GM20431 (cell line): ENCODE data around the gene PANK4.

Experiments used
- in situ Hi-C: fragments of 300-500 bp; cut with MseI, MboI; formaldehyde crosslinking; loops from one replicate; pipeline ENCODE4 v1.15.0; 2020; ENCODE audit warnings: low sequenced_read_pairs; ENCODE audit not compliant: unreplicated experiment

The PANK4 gene

GRCh38 chr1:2518528-2518927 is 7.9 kb downstream of the PANK4 start:
- in situ Hi-C loops, result no loop called here

GRCh38 chr1:2517966-2518365 is 8.4 kb downstream of the PANK4 start:
- in situ Hi-C loops, result no loop called here

- in situ Hi-C loops, result no loop called here
These were observed 9.4 kb downstream of the PANK4 start for GRCh38 chr1:2516946-2517345.

GRCh38 chr1:2516124-2516523 is 10.3 kb downstream of the PANK4 start:
- in situ Hi-C loops, result no loop called here

- in situ Hi-C loops, result no loop called here
These were observed 10.7 kb downstream of the PANK4 start for GRCh38 chr1:2515763-2516080.

- in situ Hi-C loops, result no loop called here
These were observed 11.3 kb downstream of the PANK4 start for GRCh38 chr1:2514863-2515762.

- in situ Hi-C loops, result no loop called here
These were observed 12.3 kb downstream of the PANK4 start for GRCh38 chr1:2513939-2514652.

GRCh38 chr1:2512862-2513421 is 13.5 kb downstream of the PANK4 start:
- in situ Hi-C loops, result no loop called here

- in situ Hi-C loops, result no loop called here
These were observed 15.8 kb downstream of the PANK4 start for GRCh38 chr1:2510366-2511155.

- in situ Hi-C loops, result no loop called here
These were observed 16.8 kb downstream of the PANK4 start for GRCh38 chr1:2509589-2509988.

GRCh38 chr1:2508751-2509150 is 17.6 kb downstream of the PANK4 start:
- in situ Hi-C loops, result no loop called here

- in situ Hi-C loops, result no loop called here
These were observed 18.2 kb downstream of the PANK4 start for GRCh38 chr1:2508180-2508579.

- in situ Hi-C loops, result no loop called here
These were observed 18.6 kb downstream of the PANK4 start for GRCh38 chr1:2507744-2508155.

GRCh38 chr1:2506901-2507565 is 19.4 kb downstream of the PANK4 start:
- in situ Hi-C loops, result no loop called here

- in situ Hi-C loops, result no loop called here
These were observed 20.2 kb downstream of the PANK4 start for GRCh38 chr1:2506007-2506860.

GRCh38 chr1:2505461-2505994 is 20.9 kb downstream of the PANK4 start:
- in situ Hi-C loops, result no loop called here

GRCh38 chr1:2504949-2505272 is 21.5 kb downstream of the PANK4 start:
- in situ Hi-C loops, result no loop called here

- in situ Hi-C loops, result no loop called here
These were observed 22.0 kb downstream of the PANK4 start for GRCh38 chr1:2504225-2504948.
